ENCODE data around the gene PARVB. TPM values are rescaled to one million over a fixed set of nuclear protein-coding genes. Genes with fewer than 3 reads are reported as not detected.

The PARVB gene
- total and polyA plus RNA-seq, 2 of the 8 experiments (the other 6 are each of a cell fraction or from before 2014, with no cell fraction given), result 14.5 to 18.6 TPM

DNA sequence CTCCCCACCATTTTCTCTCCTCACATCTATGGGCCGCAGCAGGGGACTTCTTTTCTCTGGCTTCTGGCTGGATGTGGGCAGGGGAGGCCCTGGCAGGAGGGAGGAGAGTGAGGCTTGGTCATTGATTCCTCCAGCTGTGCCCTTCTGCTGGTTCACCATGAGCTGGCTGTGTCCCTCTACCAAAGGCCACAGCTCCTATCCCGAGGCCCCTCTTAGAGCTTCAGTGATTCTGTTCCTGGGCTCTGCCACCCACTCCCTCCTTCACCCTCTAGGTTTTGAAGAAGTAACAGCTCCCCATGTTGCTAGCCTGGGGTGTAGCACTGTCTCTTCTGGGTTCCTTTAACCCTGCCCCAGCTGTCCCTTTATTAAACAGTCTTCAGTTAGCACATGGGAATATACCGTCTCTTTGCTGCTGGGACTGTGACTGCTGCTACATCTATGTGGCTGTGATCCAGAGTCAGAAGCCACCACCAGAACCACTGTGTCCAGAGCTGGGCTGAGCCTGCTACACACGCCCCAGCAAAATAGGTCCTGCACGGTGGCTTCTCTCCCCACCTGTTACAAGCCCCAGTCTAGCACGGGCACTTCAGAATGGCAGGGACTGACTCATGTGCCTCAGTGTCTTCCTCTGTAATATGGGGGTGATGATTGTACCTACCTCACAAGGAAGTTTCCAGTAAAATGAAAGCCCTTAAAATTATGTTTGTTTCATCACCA, 156.0 kb downstream of the PARVB start:
- H4K8ac ChIP-seq (ENCODE audit: extremely low read depth, insufficient read depth, low read length), result peak overlapping the region; percentile 45; the same call in 1 of the 2 replicates
- 92% methylated on average over 6 of the region's 6 CpGs; no CpG with 5 or more reads in 1 of the 2 experiments for WGBS, 2 experiments (ENCODE audit: extremely low coverage in 1 of 2, insufficient coverage in 1 of 2, insufficient read length in 1 of 2, insufficient replicate concordance in 2 of 2, low coverage in 1 of 2, low lambda C conversion rate in 2 of 2, missing lambda C conversion rate in 1 of 2)
- H3K79me1 ChIP-seq (ENCODE audit: low read depth, low read length), result no peaks in the 10 kb centered on the region
- CTCF ChIA-PET (ENCODE audit: partially characterized antibody), result interaction anchor here (0.7 to 2.3 kb wide), 13 partner anchors 9 to 109 kb away, joined by 3 to 11 read pairs (median 4); no protein-coding TSS in a partner anchor
- H2BK120ac ChIP-seq (replicated peaks; ENCODE audit: low read depth, low read length), result no peak overlapping the region
- H2AK5ac ChIP-seq (ENCODE audit: low read depth, low read length), result no peak overlapping the region
- no peak overlapping the region for H3K4me3 ChIP-seq (ENCODE audit: extremely low read depth in 1 of 4, insufficient read depth in 2 of 4, low read depth in 3 of 4, low read length in 4 of 4)
- no peaks in the 10 kb centered on the region for H3K27me3 ChIP-seq (replicated peaks in 1 of 4; ENCODE audit: control insufficient read depth in 3 of 4, extremely low read depth in 1 of 4, insufficient read depth in 3 of 4, low read length in 3 of 4)
- H2BK12ac ChIP-seq (ENCODE audit: low read depth, low read length), result no peak overlapping the region; the same call in none of the 2 replicates
- no peak overlapping the region for H2BK15ac ChIP-seq (ENCODE audit: low read length)
- H2AFZ ChIP-seq (ENCODE audit: low read length), result peak overlapping the region; percentile 54; the same call in 1 of the 2 replicates
- no peak overlapping the region for H3K14ac ChIP-seq (ENCODE audit: insufficient read length)
- H4K20me1 ChIP-seq (replicated peaks in 1 of 2; ENCODE audit: control insufficient read depth in 1 of 2, insufficient read depth in 2 of 2, low read length in 2 of 2), result no peaks in the 10 kb centered on the region
- POLR2A ChIA-PET (ENCODE audit: partially characterized antibody), result interaction anchor here (1.0 to 4.1 kb wide), 4 partner anchors 13 to 96 kb away, joined by 4 to 22 read pairs (median 6); no protein-coding TSS in a partner anchor
- H4K5ac ChIP-seq (ENCODE audit: insufficient read length, low read depth, low read length), result peak overlapping the region; percentile 9
- H2BK20ac ChIP-seq (ENCODE audit: low read length), result no peak overlapping the region
- H4K91ac ChIP-seq (replicated peaks; ENCODE audit: insufficient read length, low read length), result peak overlapping the region; percentile 20
- H2BK5ac ChIP-seq (ENCODE audit: low read depth, low read length), result no peak overlapping the region
- H3K4ac ChIP-seq (replicated peaks; ENCODE audit: insufficient read length, low read depth, low read length), result peak overlapping the region; percentile 45
- H3K18ac ChIP-seq (ENCODE audit: extremely low read depth, low read length), result no peak overlapping the region; the same call in 1 of the 2 replicates
- H3K9me3 ChIP-seq (ENCODE audit: insufficient read depth in 2 of 2, low read depth in 1 of 2, low read length in 1 of 2), result no peaks in the 10 kb centered on the region
- H3K4me2 ChIP-seq (ENCODE audit: insufficient read depth in 1 of 2, low read depth in 2 of 2, low read length in 2 of 2), result no peak overlapping the region
- H3K36me3 ChIP-seq (ENCODE audit: control insufficient read depth in 2 of 4, insufficient read depth in 4 of 4, low read length in 3 of 4), result no peaks in the 10 kb centered on the region
- peak in 1 of 2 experiments; percentile 29; a peak in 2 of 4 replicates for TF ChIP-seq RAD21 (IDR thresholded peaks at IDR 0.05 in 1 of 2, conservative IDR thresholded peaks at IDR 0.05 in 1 of 2; ENCODE audit: low read depth in 2 of 2, low read length in 2 of 2)
- no peak for TF ChIP-seq PHF8 (conservative IDR thresholded peaks at IDR 0.05; ENCODE audit: low read depth, low read length)
- no peak for TF ChIP-seq SRF (IDR thresholded peaks at IDR 0.05; ENCODE audit: low read depth, low read length)
- no peak for TF ChIP-seq TAF7 (optimal IDR thresholded peaks at IDR 0.05; ENCODE audit: borderline replicate concordance, low read depth, low read length)
- no peak for TF ChIP-seq HDAC2 (IDR thresholded peaks at IDR 0.05; ENCODE audit: borderline replicate concordance in 1 of 2, low read depth in 2 of 2, low read length in 2 of 2)
- no peak overlapping the region for H3K27ac ChIP-seq (ENCODE audit: low read depth, low read length)
- no peaks in the 10 kb centered on the region for H3K79me2 ChIP-seq (ENCODE audit: control insufficient read depth in 1 of 2, insufficient read depth in 2 of 2, low read length in 2 of 2)
- H3K9ac ChIP-seq (replicated peaks in 1 of 4; ENCODE audit: extremely low read depth in 1 of 4, low read depth in 3 of 4, low read length in 3 of 4), result no peak overlapping the region
- no peaks in the 10 kb centered on the region for H3K23me2 ChIP-seq (ENCODE audit: low read depth, low read length)
- H3K56ac ChIP-seq (replicated peaks; ENCODE audit: insufficient read length, low read depth, low read length), result no peak overlapping the region
- H3K4me1 ChIP-seq (replicated peaks in 1 of 4; ENCODE audit: control insufficient read depth in 3 of 4, insufficient read depth in 4 of 4, low read length in 3 of 4), result peaks cover 0 to 12% (median 9%) of the 10 kb centered on the region in 4 experiments; a peak in 5 of 7 replicates
- no peak for DNase-seq (ENCODE audit: low read depth in 1 of 2, low spot score in 2 of 2)
- no peak for FAIRE-seq
- no peak overlapping the region for H3K23ac ChIP-seq (ENCODE audit: insufficient read length)
